Measurements from ENCODE around the gene SLC39A11. TPM values are rescaled to one million over a fixed set of nuclear protein-coding genes. Genes with fewer than 3 reads are reported as not detected.

Gene SLC39A11
- total and polyA plus RNA-seq, 2 of the 13 experiments (the other 11 are each of a cell fraction or from before 2014, with no cell fraction given), result 17.2 to 31.5 TPM

DNA sequence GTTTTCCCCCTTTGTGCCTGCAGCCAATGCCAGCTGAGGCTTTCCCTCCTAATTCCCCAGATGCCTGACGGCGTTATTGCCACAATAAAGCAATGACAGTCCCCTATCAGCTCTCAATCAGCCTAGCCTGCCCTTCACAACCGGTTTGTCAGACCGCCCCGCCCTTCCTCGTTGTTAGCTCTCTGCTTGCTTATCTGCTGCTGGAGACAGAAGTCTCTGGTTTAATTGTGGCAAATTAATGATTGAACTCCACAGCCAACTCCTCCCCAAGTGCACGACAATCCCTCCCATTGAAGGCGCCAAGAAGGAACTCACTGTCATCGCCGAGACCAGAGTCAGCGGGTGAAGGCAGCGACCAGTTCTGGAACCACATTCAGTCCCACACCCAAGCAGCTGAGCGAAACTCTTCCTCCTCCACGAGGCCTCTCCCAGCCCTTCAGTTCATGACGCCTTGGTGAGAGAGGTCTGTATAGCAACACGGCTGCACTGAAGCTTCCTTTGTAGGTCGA, 474.4 kb downstream of the SLC39A11 start (continued):
- TF ChIP-seq, protein P1, sequence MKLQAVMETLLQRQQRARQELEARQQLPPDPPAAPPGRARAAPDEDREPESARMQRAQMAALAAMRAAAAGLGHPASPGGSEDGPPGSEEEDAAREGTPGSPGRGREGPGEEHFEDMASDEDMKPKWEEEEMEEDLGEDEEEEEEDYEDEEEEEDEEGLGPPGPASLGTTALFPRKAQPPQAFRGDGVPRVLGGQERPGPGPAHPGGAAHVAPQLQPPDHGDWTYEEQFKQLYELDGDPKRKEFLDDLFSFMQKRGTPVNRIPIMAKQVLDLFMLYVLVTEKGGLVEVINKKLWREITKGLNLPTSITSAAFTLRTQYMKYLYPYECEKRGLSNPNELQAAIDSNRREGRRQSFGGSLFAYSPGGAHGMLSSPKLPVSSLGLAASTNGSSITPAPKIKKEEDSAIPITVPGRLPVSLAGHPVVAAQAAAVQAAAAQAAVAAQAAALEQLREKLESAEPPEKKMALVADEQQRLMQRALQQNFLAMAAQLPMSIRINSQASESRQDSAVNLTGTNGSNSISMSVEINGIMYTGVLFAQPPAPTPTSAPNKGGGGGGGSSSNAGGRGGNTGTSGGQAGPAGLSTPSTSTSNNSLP (IDR thresholded peaks at IDR 0.05; ENCODE audit: low read depth, low read length), result peak; percentile 48; the same call in 1 of the 2 replicates
- TF ChIP-seq NR2F6 (IDR thresholded peaks at IDR 0.05) (no peak), NR2F6 (CRISPR knock-in tag; IDR thresholded peaks at IDR 0.05) (0 out of 2 replicates have a peak, but pooled peaks have one; percentile 21), GATAD2A (CRISPR knock-in tag; IDR thresholded peaks at IDR 0.05) (peak; percentile 48), REL (CRISPR knock-in tag; conservative IDR thresholded peaks at IDR 0.05) (0 out of 2 replicates have a peak, but pooled peaks have one; percentile 26)
- TF ChIP-seq, protein P2, sequence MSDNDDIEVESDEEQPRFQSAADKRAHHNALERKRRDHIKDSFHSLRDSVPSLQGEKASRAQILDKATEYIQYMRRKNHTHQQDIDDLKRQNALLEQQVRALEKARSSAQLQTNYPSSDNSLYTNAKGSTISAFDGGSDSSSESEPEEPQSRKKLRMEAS (IDR thresholded peaks at IDR 0.05), result peak; percentile 68; the same call in 1 of the 2 replicates

DNA sequence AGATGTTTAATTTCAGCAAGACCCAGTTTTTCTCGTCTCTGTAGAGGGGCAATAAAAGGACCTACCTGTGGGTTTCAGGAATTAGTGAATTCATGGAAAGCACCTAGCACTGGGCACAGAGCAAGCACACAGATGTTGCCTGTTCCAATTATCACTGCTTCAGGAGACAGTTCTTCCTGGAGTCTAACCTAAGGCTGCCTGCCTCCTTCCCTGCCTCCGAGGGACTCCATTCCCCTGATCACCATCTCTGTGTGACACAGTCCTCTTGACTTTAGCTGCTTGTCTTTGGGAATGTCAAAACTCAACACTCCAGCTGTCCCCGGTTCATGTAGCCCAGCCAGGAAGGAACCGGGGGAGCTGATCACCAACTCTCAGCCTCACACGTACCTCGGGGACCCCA, 474.9 kb downstream of the SLC39A11 start:
- Histone ChIP-seq H3K4me3 (replicated peaks in 1 of 3; ENCODE audit: insufficient read depth in 1 of 3, low read depth in 2 of 3, low read length in 3 of 3) (peak overlapping the region; percentile 33 to 64 (median 40); a peak in 5 of 6 replicates), H3K9ac (ENCODE audit: insufficient read depth, low read depth, low read length) (peak overlapping the region; percentile 52), H3K27ac (ENCODE audit: extremely low read length, insufficient read depth, low read length) (no peak overlapping the region), H3K27me3 (ENCODE audit: control insufficient read depth in 1 of 2, insufficient read depth in 2 of 2, low read length in 2 of 2) (no peaks in the 10 kb centered on the region), H3K36me3 (replicated peaks in 1 of 2; ENCODE audit: control insufficient read depth in 1 of 2, insufficient read depth in 2 of 2, low read length in 2 of 2) (no peaks in the 10 kb centered on the region), H3K9me3 (ENCODE audit: low read length) (no peaks in the 10 kb centered on the region), H3K4me2 (ENCODE audit: low read depth, low read length) (peak overlapping the region; percentile 77), H3K4me1 (ENCODE audit: insufficient read depth, low read length) (peaks cover 76% of the 10 kb centered on the region), H2AFZ (ENCODE audit: low read length) (no peak overlapping the region), H4K20me1 (ENCODE audit: insufficient read depth, low read length) (no peaks in the 10 kb centered on the region), H3K79me2 (ENCODE audit: insufficient read depth, low read length) (no peaks in the 10 kb centered on the region)
- 21% methylated on average over 4 of the region's 6 CpGs for WGBS (ENCODE audit: low lambda C conversion rate)
- ATAC-seq (peak; percentile 1; the same call in 1 of the 3 replicates), FAIRE-seq (no peak), DNase-seq (ENCODE audit: low spot score) (no peak)
- intact Hi-C loops (cut with micrococcal nuclease; ENCODE audit: unreplicated experiment), result no loop called here
- CTCF ChIA-PET (ENCODE audit: low intra/inter-chr PET ratio, low total read pairs), result no interaction called here
- peak; percentile 85 for TF ChIP-seq ZMYM3 (CRISPR knock-in tag; IDR thresholded peaks at IDR 0.05)
- no peak for TF ChIP-seq TGIF2 (CRISPR knock-in tag; IDR thresholded peaks at IDR 0.05)
- TF ChIP-seq RCOR2 (CRISPR knock-in tag; IDR thresholded peaks at IDR 0.05), result peak; percentile 61; the same call in 1 of the 2 replicates
- TF ChIP-seq REL (CRISPR knock-in tag; conservative IDR thresholded peaks at IDR 0.05), result 0 out of 2 replicates have a peak, but pooled peaks have one; percentile 2
- POLR2A ChIA-PET, result interaction anchor here (0.7 to 1.9 kb wide), 8 partner anchors 13 to 67 kb away, joined by 3 to 35 read pairs (median 4); no protein-coding TSS in a partner anchor
- in situ Hi-C loops (cut with HindIII; ENCODE audit: extremely low pct_ligation_motif_present, low pct_unique_long_range_greater_than_20kb), result no loop called here
- BruUV-seq (replicated peaks), result no TSS peak

Measured in HepG2 (cell line).